ENCODE results near the gene DDIT4.

DNA sequence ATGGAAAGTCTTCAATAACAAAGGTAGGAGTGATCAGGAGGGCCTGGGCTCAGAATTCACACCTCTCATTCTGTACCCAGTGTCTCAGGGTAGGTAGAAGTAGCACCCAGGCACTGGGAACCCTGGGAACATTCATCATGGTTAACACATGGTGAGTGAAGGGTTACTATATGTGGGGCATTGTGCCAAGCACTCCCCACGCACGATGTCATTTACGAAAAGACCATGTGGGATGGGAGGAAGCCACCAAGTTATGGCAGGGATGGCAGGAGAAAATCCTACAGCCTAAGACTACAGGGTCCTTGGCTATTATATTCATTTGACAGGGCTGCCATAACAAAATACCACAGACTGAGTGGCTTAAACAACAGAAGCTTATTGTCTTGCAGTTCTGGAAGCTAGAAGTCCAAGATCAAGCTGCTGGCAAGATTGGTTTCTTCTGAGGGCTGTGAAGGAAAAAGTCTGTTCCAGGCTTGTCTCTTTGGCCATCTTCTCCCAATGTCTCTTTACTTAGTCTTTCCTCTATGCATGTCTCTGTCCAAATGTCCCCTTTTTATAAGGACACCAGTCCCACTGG, 27.7 kb upstream of the DDIT4 start:
- TF ChIP-seq, protein P1, sequence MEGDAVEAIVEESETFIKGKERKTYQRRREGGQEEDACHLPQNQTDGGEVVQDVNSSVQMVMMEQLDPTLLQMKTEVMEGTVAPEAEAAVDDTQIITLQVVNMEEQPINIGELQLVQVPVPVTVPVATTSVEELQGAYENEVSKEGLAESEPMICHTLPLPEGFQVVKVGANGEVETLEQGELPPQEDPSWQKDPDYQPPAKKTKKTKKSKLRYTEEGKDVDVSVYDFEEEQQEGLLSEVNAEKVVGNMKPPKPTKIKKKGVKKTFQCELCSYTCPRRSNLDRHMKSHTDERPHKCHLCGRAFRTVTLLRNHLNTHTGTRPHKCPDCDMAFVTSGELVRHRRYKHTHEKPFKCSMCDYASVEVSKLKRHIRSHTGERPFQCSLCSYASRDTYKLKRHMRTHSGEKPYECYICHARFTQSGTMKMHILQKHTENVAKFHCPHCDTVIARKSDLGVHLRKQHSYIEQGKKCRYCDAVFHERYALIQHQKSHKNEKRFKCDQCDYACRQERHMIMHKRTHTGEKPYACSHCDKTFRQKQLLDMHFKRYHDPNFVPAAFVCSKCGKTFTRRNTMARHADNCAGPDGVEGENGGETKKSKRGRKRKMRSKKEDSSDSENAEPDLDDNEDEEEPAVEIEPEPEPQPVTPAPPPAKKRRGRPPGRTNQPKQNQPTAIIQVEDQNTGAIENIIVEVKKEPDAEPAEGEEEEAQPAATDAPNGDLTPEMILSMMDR (IDR thresholded peaks at IDR 0.05) = no peak
- TF ChIP-seq EP300 (IDR thresholded peaks at IDR 0.05) = no peak
- TF ChIP-seq POLR2A (IDR thresholded peaks at IDR 0.05) = no peak
- no peak for TF ChIP-seq POLR2AphosphoS5 (IDR thresholded peaks at IDR 0.05)
